ENCODE results near the gene NINJ1.
A peak's percentile ranks its signal among the peaks of the same experiment; 100 is the strongest.

Gene NINJ1, protein sequence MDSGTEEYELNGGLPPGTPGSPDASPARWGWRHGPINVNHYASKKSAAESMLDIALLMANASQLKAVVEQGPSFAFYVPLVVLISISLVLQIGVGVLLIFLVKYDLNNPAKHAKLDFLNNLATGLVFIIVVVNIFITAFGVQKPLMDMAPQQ

DNA sequence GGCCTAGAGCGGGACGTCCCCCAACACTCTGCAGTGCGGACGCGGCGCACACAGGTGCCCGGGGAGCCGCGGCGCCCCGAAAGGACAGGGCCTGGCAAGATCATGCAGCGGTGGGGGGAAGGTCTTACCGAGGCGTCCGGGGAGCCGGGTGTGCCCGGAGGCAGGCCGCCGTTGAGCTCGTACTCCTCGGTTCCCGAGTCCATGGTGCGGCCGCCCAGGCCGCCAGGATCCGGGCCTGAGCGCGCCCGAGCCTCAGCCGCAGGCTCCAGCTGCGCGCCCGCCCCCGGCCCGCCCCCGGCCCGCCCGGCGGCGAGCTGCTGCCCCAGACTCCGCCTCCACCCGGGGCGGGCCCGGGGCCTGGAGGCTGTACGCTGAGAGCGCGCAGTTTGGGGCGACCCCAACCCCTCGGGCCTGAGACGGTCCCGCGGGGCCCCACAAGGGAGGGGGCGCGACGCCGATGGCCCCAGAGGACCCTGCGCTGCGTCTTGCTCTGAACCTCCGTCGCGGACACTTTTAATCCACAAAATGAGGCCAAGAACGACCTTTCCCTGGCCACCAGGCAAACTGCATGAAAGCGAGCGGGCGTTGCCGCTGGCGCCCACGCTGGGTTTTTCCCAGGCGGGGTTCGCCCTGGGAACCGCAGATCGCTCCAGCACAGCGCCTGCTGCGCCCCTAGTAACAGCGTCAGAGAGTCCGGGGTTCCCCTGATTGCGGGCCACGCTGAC, at the start of gene NINJ1:
NINJ1 (minus strand) TSS at position 237 of the 725 bp plus-strand sequence; CDS start at position 203, 34 bp downstream.
- DNase-seq (ENCODE audit: low read depth), result peak; percentile 62

DNA sequence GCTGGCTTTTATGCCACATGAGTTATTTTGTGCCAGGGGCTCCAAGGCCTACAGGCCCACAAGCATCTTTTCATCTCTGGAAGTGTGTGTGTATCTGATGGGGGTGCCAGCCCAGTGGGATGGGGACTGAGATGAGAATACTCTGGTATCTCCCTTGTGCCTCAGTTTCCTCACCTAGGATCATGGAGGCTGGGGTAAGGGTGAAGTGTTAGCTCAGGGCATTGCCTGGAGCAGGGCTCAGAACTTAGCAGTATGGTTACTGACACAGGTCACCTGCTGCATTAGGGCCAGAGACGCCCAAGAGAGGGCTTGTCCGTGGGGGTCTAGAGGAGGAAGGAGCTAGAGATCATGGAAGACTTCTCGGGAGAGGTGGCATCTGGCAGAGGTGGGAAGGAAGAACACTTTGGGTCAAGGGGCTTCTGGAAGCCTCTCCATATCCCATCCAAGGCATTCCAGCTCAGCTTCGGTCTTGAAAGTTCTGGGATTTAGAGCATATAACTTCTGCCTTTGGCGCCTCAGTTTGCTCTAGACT, 49.1 kb upstream of the NINJ1 start:
- no peak for DNase-seq (ENCODE audit: low read depth)

DNA sequence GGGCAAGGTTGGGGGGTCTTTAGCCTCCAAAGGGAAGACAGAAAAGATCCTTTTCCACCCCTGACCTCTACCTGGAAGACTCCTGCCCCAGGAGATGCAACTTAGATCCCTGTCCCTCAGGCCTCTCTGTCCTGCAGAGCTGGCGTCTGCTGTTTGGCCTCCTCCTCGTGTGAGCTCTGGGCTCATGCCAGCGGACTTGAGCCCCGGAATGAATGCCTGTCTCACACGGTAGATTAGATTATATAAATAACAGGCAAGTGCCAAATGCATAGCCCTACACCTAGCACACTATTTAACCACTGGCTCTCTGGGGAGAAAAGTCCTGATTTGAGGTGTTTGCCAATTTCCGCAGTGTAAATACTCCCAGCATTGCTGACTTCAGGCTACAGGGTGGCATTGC, 48.5 kb upstream of the NINJ1 start:
- no peak for DNase-seq (ENCODE audit: low read depth)

DNA sequence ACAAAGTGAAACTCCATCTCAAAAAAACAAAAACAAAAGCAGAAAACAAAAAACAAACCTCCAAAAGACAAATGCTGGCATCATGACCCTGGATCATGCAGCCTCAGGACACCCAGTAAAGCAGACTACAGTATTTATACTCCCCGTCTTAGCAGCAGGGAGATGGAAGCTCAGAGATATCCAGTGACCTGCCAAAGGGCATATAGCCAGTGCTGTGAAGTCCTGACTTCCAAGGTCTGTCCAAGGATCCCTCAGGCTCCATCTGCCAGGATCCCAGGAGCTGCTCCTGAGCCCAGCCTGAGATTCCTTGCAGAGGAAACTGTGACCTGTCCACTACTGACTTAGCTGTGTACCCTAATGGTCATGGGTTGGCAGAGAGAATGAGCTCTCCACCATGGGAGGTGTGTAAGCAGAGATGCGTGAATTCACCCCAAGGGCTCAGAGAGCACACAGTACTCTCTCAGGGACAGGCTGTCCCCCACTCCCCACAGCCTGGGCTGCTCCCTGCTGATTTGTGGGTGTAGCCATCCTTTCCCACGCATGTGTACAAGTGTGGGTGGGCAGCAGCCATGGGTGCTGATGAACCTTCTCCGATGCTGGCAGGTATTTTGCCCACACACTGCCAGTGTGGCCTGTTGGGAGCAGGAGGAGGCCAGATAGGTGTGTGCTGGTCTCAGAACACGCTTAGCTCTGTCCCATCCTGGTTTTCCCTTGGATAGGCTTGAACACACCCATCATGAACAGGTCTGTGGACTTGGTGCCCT, 47.8 kb upstream of the NINJ1 start:
- DNase-seq (ENCODE audit: low read depth), result no peak

DNA sequence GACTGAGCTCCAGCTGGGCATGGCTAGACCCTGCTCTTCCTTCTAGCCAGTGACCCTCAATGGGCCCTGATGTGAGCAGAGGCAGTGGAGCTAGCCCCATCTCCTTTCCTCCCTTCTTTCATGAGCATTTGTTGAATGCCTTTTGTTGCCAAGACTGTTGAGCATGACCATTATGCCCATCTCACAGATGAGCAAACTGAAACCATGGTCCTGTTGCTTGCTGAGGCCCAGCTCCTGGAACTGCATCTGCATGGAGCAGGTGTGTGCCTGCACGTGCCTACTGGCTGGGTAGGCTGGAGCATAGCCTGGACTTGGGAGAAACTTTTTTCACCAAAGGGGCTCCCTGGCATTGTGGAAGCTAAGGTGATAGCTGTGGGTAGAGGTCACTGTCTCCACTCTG, 46.9 kb upstream of the NINJ1 start:
- DNase-seq (ENCODE audit: low read depth), result no peak

DNA sequence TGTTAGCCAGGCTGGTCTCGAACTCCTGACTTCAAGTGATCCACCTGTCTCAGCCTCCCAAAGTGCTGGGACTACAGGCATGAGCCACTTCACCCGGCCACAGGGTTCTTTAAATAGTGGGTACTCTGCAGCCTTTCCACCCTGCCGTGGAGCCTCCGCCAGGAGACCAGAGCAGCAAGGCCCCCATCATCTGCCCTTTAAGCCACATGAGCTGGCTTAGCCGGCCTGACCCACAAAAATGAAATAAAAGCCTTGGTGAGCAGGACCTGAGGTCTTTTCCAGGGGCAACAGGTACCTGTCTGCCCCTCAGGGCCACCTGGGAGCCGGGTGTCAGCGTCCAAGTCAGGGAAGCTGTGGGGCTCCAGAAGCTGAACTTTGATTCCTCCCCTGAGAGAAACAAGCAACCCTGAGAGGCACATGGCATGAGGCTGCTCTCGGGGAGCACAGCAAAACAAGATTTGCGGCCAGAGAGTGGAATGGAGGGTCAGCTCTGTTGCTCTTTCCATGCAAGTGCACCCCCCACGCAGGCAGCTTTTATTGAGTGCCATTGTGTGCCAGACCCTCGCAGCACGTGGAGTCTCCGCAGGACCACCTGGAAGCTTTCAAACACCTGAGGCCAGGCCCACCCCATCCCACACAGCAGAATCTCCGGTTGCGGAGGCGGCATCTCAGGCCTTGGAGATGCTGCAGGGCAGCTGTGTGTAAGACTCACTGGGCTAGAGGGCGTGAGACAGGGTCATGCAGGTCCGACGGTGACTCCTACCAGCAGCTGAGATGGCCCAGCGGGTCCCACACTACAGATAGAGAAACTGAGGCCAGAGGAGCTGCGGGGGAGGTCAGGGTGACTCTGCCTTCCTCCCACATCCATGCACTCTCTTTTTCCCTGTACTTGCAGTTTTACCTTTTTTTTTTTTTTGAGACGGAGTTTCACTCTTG, 45.1 kb upstream of the NINJ1 start:
- no peak for DNase-seq (ENCODE audit: low read depth)

DNA sequence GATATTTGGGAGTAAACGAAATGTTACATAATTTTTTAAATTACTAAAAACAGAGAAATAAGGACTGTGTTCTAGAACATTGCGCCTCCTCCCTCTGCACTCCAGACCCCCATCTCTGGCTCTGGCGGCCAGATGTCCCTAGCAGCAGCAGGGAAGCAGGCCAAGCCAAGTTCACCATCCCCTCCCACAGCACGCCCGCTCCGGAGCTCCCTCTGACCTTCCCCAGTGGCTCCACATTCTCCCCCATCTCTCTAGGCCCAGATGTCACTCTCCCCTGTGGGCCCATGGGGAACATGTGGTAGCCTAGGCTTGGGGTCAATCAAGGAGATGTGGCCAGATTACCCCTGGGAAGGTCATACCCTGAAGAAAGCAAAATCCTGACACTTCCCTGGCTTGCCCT, 43.6 kb upstream of the NINJ1 start:
- DNase-seq (ENCODE audit: low read depth), result no peak

DNA sequence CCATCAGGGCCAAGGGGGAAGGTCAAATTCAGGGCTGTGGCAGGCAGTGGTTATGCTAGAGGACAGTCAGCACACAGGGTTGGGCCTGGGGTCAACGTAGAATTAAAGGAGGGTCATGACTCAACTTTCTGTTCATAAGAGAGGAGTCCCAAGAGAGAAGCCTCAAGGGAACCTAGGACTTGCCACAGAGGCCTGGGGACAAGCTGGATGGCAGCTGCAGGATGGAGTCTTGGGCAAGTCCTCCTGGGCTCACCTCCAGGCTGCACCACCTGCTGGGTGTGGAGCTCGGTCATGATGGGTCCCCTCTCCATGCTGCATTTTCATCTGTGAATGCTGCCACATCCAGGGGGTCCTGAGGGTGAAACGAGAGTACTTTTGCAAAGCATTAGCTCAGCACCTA, 40.9 kb upstream of the NINJ1 start:
- no peak for DNase-seq (ENCODE audit: low read depth)

DNA sequence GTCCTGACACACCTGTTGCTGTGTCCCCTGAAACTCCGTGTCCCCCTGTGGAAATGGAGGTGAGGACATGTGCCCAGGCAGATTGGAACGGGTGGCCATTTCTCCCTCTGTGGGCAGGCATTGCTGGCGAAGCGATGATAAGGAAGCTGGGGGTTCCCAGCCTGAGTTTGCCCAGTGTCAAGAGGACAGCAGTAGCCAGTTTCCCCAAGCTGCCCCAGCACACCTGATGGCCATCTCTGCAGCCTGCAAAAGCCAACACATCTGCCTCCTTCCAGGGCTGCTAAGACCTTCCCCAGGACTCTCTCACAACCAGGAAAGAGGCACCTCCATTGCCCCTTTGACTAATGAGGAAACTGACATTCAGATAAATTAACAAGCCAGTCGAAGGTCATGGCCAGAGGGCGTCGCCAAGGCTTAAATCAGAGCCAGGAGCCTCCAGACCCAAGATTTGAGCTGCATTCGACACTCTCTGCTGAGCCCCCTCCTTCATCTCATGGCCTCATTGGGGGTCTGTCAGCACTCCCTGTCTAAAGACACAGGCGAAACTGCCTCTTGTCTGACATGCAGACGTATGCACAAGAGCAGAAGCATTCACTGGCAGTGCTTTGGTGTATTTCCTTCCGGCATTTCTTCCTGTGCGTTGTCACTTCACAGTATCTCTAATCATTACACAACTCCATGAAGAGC, 39.5 kb upstream of the NINJ1 start:
- DNase-seq (ENCODE audit: low read depth), result no peak

DNA sequence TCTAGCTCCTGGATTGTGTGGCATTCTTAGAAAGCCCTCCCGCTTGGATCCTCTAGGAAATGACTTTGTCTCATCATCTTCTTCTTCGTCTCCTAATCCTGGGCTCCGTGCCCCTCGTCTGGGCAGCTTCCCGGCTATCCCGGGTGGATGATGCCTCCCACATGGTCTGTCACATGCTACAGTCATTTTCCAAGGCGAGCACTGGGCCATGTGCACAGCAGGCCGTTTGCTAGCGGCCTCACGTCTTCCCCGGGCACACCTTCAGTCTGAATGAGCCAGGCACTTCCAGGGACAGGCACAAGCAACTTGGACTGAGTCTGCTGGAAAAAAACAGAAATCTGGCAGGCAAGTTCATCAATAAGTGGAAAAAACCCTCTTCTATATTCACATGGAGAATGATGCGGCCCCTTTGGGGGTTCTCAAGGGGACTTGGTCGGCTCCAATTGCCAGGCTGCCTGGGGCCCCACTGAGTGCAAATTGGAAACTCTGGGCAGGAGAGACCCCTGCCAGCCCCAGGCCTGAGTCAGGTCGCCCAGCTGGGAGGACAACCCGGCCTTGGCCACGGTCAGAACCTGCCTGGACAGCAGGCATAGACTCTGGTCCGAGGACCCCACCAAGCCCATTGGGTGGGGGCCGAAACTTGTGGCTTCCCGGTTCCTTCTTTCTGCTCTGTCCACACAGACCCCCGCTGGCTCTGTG, 38.8 kb upstream of the NINJ1 start:
- DNase-seq (ENCODE audit: low read depth), result no peak

DNA sequence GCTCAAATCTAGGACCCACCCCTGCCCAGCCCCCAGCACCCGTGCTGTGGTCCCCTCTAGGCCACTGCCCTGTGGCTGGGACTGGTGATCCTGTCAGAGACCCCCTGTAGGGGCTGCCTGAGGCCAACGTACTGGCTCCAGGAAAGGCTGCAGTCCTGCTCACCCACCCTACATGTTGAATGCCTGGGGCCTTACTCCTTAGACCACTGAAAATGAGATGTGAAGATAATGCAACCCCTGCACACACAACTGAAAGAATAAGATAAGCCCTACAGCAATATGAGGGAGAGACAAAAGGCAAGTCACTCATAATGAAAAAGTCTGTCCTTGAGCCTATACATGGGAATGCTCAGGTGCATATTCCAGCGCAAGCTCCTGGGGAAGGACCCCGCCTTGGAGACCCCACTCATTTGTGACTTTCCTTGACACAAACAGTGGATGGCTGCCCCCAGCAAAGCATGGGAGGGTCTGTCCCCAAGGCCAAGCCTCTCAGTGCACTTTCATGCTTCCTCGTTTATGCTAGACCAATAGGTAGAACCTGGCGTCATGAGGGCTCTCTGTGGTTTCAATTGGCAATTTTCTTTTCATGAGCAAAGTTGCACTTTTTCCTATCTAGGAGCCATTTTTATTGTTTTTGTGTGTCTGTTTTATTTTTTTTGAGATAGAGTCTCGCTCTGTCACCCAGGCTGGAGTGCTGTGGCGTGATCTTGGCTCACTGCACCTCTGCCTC, 37.4 kb upstream of the NINJ1 start:
- no peak for DNase-seq (ENCODE audit: low read depth)

DNA sequence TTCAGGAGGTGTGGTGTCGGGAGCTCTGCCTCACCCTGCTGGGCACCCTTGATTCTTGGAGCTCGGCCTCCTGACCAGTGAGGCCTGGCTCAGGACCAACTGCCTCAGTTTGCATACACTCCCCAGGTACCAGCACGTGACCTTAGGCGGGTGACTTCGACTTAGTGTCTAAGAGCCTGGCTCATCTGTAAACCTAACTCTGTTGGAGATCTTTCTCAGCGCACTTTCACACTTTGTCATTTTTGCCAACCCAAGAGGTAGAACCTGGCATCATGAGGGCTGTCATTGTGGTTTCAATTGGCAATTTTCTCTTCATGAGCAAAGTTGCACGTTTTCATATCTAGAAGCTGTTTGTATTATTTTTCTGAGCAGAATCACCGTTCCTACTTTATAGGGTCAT, 36.5 kb upstream of the NINJ1 start:
- no peak for DNase-seq (ENCODE audit: low read depth)

DNA sequence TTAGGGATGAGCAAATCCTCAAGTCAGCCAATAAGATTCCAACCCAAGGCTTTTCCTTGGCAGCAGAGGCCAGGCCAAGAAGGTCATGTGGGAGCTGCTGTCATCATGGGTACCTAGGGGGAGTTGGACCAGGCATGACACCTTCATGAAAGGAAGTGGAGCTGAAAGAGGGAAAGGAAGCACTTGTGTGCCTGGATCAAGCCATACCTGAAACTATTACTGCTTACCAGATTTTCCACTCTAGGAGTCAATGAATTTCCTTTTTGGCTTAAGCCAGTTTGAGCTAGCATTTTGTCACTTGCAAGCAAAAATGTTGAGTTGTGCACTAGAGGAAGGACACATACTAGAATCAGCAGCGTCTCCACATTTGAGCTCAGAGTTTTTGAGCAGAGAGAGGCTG, 35.4 kb upstream of the NINJ1 start:
- DNase-seq (ENCODE audit: low read depth), result no peak

DNA sequence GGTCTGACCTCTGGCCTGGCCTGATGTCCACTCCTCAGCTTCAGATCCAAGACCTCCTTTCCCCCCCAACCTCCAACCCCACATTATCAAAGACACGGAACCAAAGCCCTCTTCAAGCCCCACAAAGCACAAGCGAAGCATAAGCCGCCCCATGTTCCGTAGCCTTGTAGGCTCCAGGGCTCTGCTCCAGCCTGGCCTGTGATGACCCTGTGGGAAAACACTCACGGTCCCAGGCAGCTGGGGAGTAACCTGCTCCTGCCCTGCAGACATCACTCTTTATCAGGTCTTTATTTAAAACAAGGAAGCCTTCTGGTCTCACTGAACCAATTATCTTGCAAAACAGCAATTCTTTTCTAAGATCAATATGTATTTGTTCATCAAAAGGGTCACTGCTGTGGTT, 34.5 kb upstream of the NINJ1 start:
- no peak for DNase-seq (ENCODE audit: low read depth)

DNA sequence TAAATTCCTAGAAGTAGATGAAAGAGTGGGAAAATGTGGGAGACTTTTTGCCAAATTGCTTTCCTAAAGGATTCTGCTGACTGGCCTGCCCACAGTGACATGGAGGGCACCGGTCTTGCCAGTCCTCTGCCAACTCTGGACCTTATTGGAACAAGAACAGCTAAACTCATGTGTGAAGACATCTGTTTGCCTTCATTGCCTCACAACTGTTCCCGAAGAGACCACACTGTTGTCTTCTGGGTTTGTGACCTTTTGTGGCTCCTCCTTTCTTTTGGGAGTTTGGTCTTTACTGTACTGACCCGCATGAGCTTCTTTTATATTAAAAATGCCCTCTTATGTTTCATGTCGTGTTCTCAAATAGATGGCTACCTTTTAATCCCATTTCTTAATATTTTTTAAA, 33.8 kb upstream of the NINJ1 start:
- no peak for DNase-seq (ENCODE audit: low read depth)

DNA sequence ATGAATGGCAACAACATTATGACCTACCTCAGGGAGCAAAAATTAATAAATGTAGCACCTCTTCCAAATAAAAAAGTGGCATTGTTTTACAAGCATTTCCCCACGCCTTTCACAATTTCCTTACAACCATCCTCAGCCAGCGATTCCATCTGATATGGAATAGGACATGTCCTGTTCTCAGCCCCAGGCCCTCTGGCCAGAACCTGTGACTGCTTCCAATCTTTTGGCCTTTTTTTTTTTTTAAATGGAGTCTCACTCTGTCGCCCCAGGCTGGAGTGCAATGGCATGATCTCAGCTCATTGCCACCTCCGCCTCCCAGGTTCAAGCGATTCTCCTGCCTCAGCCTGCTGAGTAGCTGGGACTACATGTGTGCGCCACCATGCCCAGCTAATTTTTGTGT, 33.1 kb upstream of the NINJ1 start:
- no peak for DNase-seq (ENCODE audit: low read depth)

DNA sequence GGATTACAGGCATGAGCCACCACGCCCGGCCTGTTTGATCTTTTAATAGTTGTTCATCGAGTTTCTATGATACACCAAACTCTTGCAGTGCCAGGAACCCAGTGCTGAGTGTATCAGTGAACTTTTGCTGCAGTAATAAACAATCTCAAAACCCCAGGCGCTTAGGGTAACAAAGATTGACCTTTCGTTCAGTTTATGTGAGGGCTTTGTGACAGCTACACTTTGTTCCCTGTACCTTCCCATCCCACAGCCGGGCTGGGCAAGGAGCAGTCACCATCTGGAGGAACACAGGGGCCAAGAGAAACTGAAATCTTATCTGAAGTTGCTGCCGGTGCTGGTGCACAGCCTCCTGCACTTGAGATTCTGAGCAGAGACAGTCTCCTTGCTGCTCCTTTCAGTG, 32.6 kb upstream of the NINJ1 start:
- DNase-seq (ENCODE audit: low read depth), result no peak

DNA sequence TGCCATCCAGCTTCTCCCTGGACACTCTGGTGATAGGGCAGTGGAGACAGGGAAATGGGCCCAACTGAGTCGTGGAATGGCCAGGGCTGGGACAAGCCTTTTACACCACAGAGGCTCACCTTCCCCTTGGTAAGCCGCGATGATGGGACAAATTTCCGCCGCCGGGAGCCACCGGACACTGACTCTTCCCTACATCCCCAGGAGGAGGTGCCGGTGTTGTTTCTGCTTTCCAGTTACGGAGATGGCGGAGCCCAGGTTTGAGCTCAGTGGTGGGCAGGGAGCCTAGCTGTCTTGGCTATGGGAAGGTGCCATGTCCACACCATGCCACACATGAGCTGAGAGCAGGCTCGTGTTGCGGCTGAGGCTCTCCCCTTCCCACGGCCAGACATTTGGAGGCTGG, 30.0 kb upstream of the NINJ1 start:
- no peak for DNase-seq (ENCODE audit: low read depth)

DNA sequence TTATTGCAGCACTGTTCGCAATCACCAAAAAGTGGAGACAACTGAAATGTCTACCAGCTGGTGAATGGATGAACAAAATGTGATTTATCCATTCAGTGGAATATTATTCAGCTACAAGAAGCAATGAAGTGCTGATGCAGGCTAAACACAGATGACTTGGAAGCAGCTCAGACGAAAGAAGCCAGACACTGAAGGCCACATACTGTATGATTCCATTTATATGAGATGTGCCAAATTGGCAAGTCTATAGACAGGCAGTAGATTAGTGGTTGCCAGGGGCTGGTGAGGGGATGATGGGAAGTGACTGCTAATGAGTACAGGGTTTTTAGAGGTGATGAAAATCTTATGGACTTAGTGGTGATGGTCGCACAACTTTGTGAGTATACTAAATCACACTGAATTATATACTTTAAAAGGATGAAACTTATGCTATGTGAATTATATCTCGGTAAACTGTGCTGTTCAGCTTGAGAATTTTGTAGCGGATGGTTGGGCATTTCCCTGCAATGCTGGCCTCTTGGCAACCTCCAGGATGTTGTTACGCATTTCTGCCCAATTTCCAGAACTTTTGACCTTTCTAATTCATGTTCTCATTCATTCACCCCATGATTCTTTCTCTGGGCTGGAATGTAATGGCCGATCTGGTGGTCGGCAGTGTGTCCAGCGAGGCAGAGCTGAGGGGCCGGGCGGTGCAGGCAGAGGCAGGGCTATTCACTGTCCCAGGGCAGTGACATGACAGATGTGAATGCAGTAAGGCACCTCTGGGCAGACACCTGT, 27.9 kb upstream of the NINJ1 start:
- no peak for DNase-seq (ENCODE audit: low read depth)

All from stimulated activated CD8-positive, alpha-beta memory T cell treated with anti-CD3 and anti-CD28 coated beads, Interleukin-15, amount 100 ng/mL, for 1 hour (primary cell).